ENCODE data around the gene TAS1R2. TPM values are rescaled to one million over a fixed set of nuclear protein-coding genes. Genes with fewer than 3 reads are reported as not detected.
"Not testable (repeated sequence)": the region's sequence is repeated elsewhere in the genome, so short reads cannot be mapped to it uniquely, and the experiment has no call there.

The TAS1R2 gene
- total RNA-seq, 1 experiment from 2014 or later, result not detected

DNA sequence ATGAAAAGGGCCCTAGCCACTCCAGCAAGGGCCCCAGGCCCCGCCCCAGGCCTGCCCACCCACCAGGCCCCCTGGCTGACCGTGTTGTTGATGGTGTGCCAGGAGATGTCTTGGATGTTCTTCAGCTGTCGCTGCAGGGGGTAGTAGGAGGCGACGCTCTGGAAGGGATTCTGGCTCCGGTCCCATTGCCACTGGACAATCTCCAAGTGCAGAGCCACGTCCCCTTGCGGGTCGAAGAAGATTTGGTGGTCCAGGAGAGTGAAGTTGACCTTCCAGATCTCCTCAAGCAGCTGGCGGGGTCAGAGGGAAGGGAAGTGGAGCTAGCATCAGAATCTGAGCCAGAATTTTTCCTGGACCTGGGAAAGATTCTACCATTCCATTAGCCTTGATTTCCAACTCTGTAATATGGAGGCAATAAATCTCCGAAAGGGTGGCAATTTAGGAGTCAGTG is 10.2 kb downstream of the TAS1R2 start:
- no peaks in the 10 kb centered on the region for H3K9me3 ChIP-seq (ENCODE audit: control insufficient read depth, low read depth, low read length)
- H3K4me1 Mint-ChIP-seq, result no peaks in the 10 kb centered on the region
- no peak overlapping the region for H2BK15ac ChIP-seq (ENCODE audit: low read depth, low read length)
- no peaks in the 10 kb centered on the region for H3K79me2 ChIP-seq (ENCODE audit: insufficient read depth, low read length)
- H3K23ac ChIP-seq (ENCODE audit: insufficient read length, low read depth, low read length), result no peak overlapping the region
- no peak overlapping the region for H3K27ac ChIP-seq (ENCODE audit: insufficient read length, low read depth, low read length)
- no peak overlapping the region for H3K9ac ChIP-seq (ENCODE audit: extremely low read depth, insufficient read length, low read length)
- H3K4ac ChIP-seq (ENCODE audit: low read depth, low read length), result no peak overlapping the region
- no peak overlapping the region for H2BK120ac ChIP-seq (ENCODE audit: low read depth, low read length, poor library complexity, severe bottlenecking)
- no peak overlapping the region for H2BK12ac ChIP-seq (ENCODE audit: insufficient read length, low read depth, low read length)
- H2BK5ac ChIP-seq (ENCODE audit: insufficient read length, low read length), result no peak overlapping the region
- H3T11ph ChIP-seq (ENCODE audit: low read length), result no peak overlapping the region
- H3K9me3 Mint-ChIP-seq, result peaks cover 3 to 4% of the 10 kb centered on the region in 2 experiments; a peak in 3 of 5 replicates
- no peak overlapping the region for H2BK20ac ChIP-seq (ENCODE audit: low read depth, low read length, poor library complexity, severe bottlenecking)
- H4K8ac ChIP-seq (replicated peaks; ENCODE audit: insufficient read length, low read depth, low read length), result no peak overlapping the region
- no peaks in the 10 kb centered on the region for H4K20me1 ChIP-seq (ENCODE audit: control insufficient read depth, insufficient read depth, insufficient read length)
- H3K27me3 ChIP-seq (ENCODE audit: insufficient read depth, low read length), result peaks cover 6% of the 10 kb centered on the region; the same call in 1 of the 2 replicates
- H3K4me2 ChIP-seq (ENCODE audit: insufficient read depth, insufficient read length, low read length), result no peak overlapping the region
- no peak overlapping the region for H4K5ac ChIP-seq (ENCODE audit: insufficient read length, low read depth, low read length)
- WGBS (ENCODE audit: extremely low coverage, insufficient read length, low lambda C conversion rate), result no CpG with 5 or more reads among the region's 11 CpGs
- no peak for DNase-seq
- no peak for TF ChIP-seq CTCF (conservative IDR thresholded peaks at IDR 0.05)
- no peak overlapping the region; the same call in 1 of the 2 replicates for H3K14ac ChIP-seq (ENCODE audit: insufficient read depth, low read length)
- no peak overlapping the region for H3K27ac Mint-ChIP-seq
- no peak overlapping the region for H3K4me3 Mint-ChIP-seq
- H3K4me1 ChIP-seq (ENCODE audit: insufficient read depth, low read length), result no peaks in the 10 kb centered on the region
- no peak overlapping the region for H4K91ac ChIP-seq (ENCODE audit: insufficient read length, low read depth, low read length)
- H3K36me3 Mint-ChIP-seq (ENCODE audit: insufficient read depth in 1 of 3, low read depth in 3 of 3), result no peaks in the 10 kb centered on the region
- H3K18ac ChIP-seq (ENCODE audit: insufficient read length, low read depth, low read length), result no peak overlapping the region
- no peak overlapping the region for H2AFZ ChIP-seq (ENCODE audit: low read length)
- H3K27me3 Mint-ChIP-seq (ENCODE audit: low read depth), result peaks cover 59% of the 10 kb centered on the region
- H3K79me1 ChIP-seq (ENCODE audit: insufficient read depth, low read depth, low read length, poor library complexity, severe bottlenecking), result no peaks in the 10 kb centered on the region
- no peak overlapping the region for H3K56ac ChIP-seq (ENCODE audit: insufficient read length, low read depth, low read length)
- H3K23me2 ChIP-seq (ENCODE audit: insufficient read length, low read depth, low read length, poor library complexity, severe bottlenecking), result no peaks in the 10 kb centered on the region
- no peak overlapping the region for H2AK5ac ChIP-seq (ENCODE audit: insufficient read length, low read length)

DNA sequence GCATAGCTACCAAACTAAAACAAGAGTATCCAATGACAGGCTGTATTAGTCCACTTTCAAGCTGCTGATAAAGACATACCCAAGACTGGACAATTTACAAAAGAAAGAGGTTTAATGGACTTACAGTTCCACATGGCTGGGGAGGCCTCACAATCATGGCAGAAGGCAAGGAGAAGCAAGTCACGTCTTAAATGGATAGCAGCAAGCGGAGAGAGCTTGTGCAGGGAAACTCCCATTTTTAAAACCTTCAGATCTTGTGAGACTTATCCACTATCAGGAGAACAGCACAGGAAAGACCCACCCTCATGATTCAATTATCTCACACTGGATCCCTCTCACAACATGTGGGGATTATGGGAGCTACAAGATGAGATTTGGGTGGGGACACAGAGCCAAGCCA is 11.7 kb downstream of the TAS1R2 start:
- not testable (repeated sequence) for H3K23ac ChIP-seq (ENCODE audit: insufficient read length, low read depth, low read length); H4K91ac ChIP-seq (ENCODE audit: insufficient read length, low read depth, low read length); H2AK5ac ChIP-seq (ENCODE audit: insufficient read length, low read length); H3K4ac ChIP-seq (ENCODE audit: low read depth, low read length); H2BK20ac ChIP-seq (ENCODE audit: low read depth, low read length, poor library complexity, severe bottlenecking); H2BK5ac ChIP-seq (ENCODE audit: insufficient read length, low read length); H3K14ac ChIP-seq (ENCODE audit: insufficient read depth, low read length); H3K4me1 ChIP-seq (ENCODE audit: insufficient read depth, low read length); H3K27me3 ChIP-seq (ENCODE audit: insufficient read depth, low read length); H3K4me1 Mint-ChIP-seq; H3K4me2 ChIP-seq (ENCODE audit: insufficient read depth, insufficient read length, low read length); H2BK12ac ChIP-seq (ENCODE audit: insufficient read length, low read depth, low read length); H3K36me3 Mint-ChIP-seq (ENCODE audit: insufficient read depth in 1 of 3, low read depth in 3 of 3); H3K9me3 ChIP-seq (ENCODE audit: control insufficient read depth, low read depth, low read length); DNase-seq; H3K18ac ChIP-seq (ENCODE audit: insufficient read length, low read depth, low read length); H2BK120ac ChIP-seq (ENCODE audit: low read depth, low read length, poor library complexity, severe bottlenecking); H4K8ac ChIP-seq (replicated peaks; ENCODE audit: insufficient read length, low read depth, low read length); H2BK15ac ChIP-seq (ENCODE audit: low read depth, low read length); H4K20me1 ChIP-seq (ENCODE audit: control insufficient read depth, insufficient read depth, insufficient read length); H3K4me3 Mint-ChIP-seq; H4K5ac ChIP-seq (ENCODE audit: insufficient read length, low read depth, low read length); H3K56ac ChIP-seq (ENCODE audit: insufficient read length, low read depth, low read length); H3K27ac ChIP-seq (ENCODE audit: insufficient read length, low read depth, low read length); H3K27ac Mint-ChIP-seq; H3K79me2 ChIP-seq (ENCODE audit: insufficient read depth, low read length); H3K9ac ChIP-seq (ENCODE audit: extremely low read depth, insufficient read length, low read length); H3K79me1 ChIP-seq (ENCODE audit: insufficient read depth, low read depth, low read length, poor library complexity, severe bottlenecking); H3T11ph ChIP-seq (ENCODE audit: low read length); H2AFZ ChIP-seq (ENCODE audit: low read length); H3K23me2 ChIP-seq (ENCODE audit: insufficient read length, low read depth, low read length, poor library complexity, severe bottlenecking); H3K9me3 Mint-ChIP-seq
- peaks cover 73% of the 10 kb centered on the region for H3K27me3 Mint-ChIP-seq (ENCODE audit: low read depth)
- no CpG with 5 or more reads among the region's 2 CpGs for WGBS (ENCODE audit: extremely low coverage, insufficient read length, low lambda C conversion rate)

Data from H9 (cell line).